ENCODE results near the gene HEXIM2. TPM values are rescaled to one million over a fixed set of nuclear protein-coding genes. Genes with fewer than 3 reads are reported as not detected.
A peak's percentile ranks its signal among the peaks of the same experiment; 100 is the strongest.

Gene HEXIM2
- total and polyA plus RNA-seq, 2 of the 13 experiments (the other 11 are each of a cell fraction or from before 2014, with no cell fraction given): 27.1 to 32.4 TPM

DNA sequence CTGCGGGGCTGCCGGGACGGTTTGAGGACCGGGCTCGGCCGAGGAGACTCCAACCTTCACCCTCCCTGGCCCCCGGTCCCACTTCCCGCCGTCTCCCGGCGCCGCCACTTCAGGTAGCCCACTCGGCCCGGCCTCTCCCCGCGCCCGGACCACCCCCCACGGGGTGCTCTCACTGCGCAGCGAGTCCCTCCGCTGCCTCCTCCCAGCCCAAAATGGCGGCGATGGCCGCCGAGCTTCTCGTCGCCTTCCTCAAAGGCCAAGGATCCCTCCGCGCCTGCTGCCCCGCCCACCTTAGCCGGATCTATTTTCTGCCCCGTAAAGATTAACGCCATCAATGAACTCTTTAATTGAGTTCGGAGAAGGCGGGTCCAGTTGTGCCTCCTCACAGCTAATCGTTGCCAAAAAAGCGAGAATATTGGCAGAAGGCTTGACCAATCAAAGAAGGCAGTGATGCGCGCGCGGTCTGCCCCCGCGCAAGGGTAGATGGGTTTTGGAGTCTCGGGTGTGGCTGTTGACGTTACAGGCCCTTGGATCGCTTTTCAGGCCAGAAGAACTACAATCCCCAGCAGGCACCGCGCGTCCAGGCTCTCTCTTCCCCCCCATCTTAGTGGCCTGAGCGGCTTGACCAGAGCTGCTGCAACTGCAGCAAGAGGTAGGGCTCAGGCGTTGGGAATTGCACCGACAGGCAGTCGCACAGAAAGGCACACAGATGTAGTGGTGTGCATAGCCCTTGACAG, at the start of gene HEXIM2 (continued):
- TF ChIP-seq ATAD3A (CRISPR knock-in tag; IDR thresholded peaks at IDR 0.05) (peak; percentile 45; the same call in 1 of the 2 replicates), KAT2B (IDR thresholded peaks at IDR 0.05; ENCODE audit: borderline replicate concordance, low read depth, low read length) (no peak), ELF4 (CRISPR knock-in tag; IDR thresholded peaks at IDR 0.05; ENCODE audit: borderline replicate concordance) (no peak), ZNF337 (CRISPR knock-in tag; IDR thresholded peaks at IDR 0.05; ENCODE audit: borderline replicate concordance, low read depth) (peak; percentile 59), TAF15 (IDR thresholded peaks at IDR 0.05; ENCODE audit: low read depth, low read length, poor library complexity, severe bottlenecking) (no peak), RFX3 (CRISPR knock-in tag; IDR thresholded peaks at IDR 0.05) (no peak), ZNF770 (CRISPR knock-in tag; IDR thresholded peaks at IDR 0.05) (peak; percentile 80), CREB1 (IDR thresholded peaks at IDR 0.05) (peak; percentile 90), CREB1 (CRISPR knock-in tag; IDR thresholded peaks at IDR 0.05) (peak; percentile 96), HBP1 (CRISPR knock-in tag; IDR thresholded peaks at IDR 0.05; ENCODE audit: low read depth) (no peak; the same call in 1 of the 2 replicates), HNRNPL (IDR thresholded peaks at IDR 0.05; ENCODE audit: low read depth, low read length) (peak; percentile 57), PAX8 (CRISPR knock-in tag; IDR thresholded peaks at IDR 0.05; ENCODE audit: borderline replicate concordance) (0 out of 2 replicates have a peak, but pooled peaks have one; percentile 80), ZNF577 (CRISPR knock-in tag; IDR thresholded peaks at IDR 0.05; ENCODE audit: borderline replicate concordance, low read depth) (peak; percentile 56; the same call in 1 of the 2 replicates), HCFC1 (IDR thresholded peaks at IDR 0.05; ENCODE audit: low read depth, low read length) (peak; percentile 97), ATF7 (IDR thresholded peaks at IDR 0.05) (0 out of 2 replicates have a peak, but pooled peaks have one; percentile 8), ATF7 (CRISPR knock-in tag; IDR thresholded peaks at IDR 0.05) (peak; percentile 86), EZH2 (conservative IDR thresholded peaks at IDR 0.05; ENCODE audit: low read depth, low read length) (no peak), ATRX (CRISPR knock-in tag; IDR thresholded peaks at IDR 0.05; ENCODE audit: borderline replicate concordance) (no peak)
- TF ChIP-seq, protein P1, sequence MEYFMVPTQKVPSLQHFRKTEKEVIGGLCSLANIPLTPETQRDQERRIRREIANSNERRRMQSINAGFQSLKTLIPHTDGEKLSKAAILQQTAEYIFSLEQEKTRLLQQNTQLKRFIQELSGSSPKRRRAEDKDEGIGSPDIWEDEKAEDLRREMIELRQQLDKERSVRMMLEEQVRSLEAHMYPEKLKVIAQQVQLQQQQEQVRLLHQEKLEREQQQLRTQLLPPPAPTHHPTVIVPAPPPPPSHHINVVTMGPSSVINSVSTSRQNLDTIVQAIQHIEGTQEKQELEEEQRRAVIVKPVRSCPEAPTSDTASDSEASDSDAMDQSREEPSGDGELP (IDR thresholded peaks at IDR 0.05; ENCODE audit: borderline replicate concordance, low read depth): no peak; the same call in 1 of the 2 replicates
- TF ChIP-seq, protein P2, sequence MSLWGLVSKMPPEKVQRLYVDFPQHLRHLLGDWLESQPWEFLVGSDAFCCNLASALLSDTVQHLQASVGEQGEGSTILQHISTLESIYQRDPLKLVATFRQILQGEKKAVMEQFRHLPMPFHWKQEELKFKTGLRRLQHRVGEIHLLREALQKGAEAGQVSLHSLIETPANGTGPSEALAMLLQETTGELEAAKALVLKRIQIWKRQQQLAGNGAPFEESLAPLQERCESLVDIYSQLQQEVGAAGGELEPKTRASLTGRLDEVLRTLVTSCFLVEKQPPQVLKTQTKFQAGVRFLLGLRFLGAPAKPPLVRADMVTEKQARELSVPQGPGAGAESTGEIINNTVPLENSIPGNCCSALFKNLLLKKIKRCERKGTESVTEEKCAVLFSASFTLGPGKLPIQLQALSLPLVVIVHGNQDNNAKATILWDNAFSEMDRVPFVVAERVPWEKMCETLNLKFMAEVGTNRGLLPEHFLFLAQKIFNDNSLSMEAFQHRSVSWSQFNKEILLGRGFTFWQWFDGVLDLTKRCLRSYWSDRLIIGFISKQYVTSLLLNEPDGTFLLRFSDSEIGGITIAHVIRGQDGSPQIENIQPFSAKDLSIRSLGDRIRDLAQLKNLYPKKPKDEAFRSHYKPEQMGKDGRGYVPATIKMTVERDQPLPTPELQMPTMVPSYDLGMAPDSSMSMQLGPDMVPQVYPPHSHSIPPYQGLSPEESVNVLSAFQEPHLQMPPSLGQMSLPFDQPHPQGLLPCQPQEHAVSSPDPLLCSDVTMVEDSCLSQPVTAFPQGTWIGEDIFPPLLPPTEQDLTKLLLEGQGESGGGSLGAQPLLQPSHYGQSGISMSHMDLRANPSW (CRISPR knock-in tag; IDR thresholded peaks at IDR 0.05; ENCODE audit: borderline replicate concordance): peak; percentile 93
- TF ChIP-seq, protein P3, sequence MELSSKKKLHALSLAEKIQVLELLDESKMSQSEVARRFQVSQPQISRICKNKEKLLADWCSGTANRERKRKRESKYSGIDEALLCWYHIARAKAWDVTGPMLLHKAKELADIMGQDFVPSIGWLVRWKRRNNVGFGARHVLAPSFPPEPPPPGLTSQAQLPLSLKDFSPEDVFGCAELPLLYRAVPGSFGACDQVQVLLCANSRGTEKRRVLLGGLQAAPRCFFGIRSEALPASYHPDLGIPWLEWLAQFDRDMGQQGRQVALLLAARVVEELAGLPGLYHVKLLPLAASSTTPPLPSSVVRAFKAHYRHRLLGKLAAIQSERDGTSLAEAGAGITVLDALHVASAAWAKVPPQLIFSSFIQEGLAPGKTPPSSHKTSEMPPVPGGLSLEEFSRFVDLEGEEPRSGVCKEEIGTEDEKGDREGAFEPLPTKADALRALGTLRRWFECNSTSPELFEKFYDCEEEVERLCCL (CRISPR knock-in tag; IDR thresholded peaks at IDR 0.05; ENCODE audit: borderline replicate concordance): peak; percentile 89; the same call in 1 of the 2 replicates
